OCI-LY7 (cell line): ENCODE results near the gene IGF2BP1. TPM values are rescaled to one million over a fixed set of nuclear protein-coding genes. Genes with fewer than 3 reads are reported as not detected.

Source experiments
- BruUV-seq: library from RNA; stranded (reverse); fragments of 400-500 nt; replicated peaks from 2 replicates; lab custom pipeline; 2021; lab: Mats Ljungman, UMichigan
- CTCF ChIA-PET: fragments of 300-600 bp; sonication (Branson Sonifier 250); formaldehyde crosslinking; loops from one replicate; lab custom pipeline; 2022; ENCODE audit warnings: antibody characterized with exemption; ENCODE audit not compliant: unreplicated experiment; lab: Charles Lee
- POLR2A ChIA-PET: fragments of 300-600 bp; sonication (Branson Sonifier 250); formaldehyde crosslinking; loops from one replicate; lab custom pipeline; 2022; ENCODE audit warnings: antibody characterized with exemption; lab: Charles Lee
- DNase-seq: peaks from one replicate; pipeline ENCODE4 v3.0.0-alpha.2; 2015; ENCODE audit warnings: low spot score
- H2AFZ ChIP-seq: fragments of 200-600 bp; sonication (generic), shearing (Covaris generic); 2 replicates; pipeline ENCODE4 v1.6.1; 2014; ENCODE audit warnings: mild to moderate bottlenecking, antibody characterized with exemption, low read length, moderate library complexity
- H3K27ac ChIP-seq: fragments of 200-600 bp; sonication (generic); 2 replicates; pipeline ENCODE4 v1.5.1; 2014; ENCODE audit warnings: mixed run types, low read depth, mild to moderate bottlenecking, moderate library complexity, low read length, inconsistent platforms; ENCODE audit not compliant: poor library complexity, severe bottlenecking
- H3K36me3 ChIP-seq: fragments of 200-600 bp; sonication (generic); 2 replicates; pipeline ENCODE4 v1.6.1; 2014; ENCODE audit warnings: mild to moderate bottlenecking, antibody characterized with exemption, low read length, moderate library complexity, mixed read lengths; ENCODE audit not compliant: insufficient read depth
- H3K4me1 ChIP-seq: fragments of 200-600 bp; sonication (generic); 2 replicates; pipeline ENCODE4 v1.5.1; 2014; ENCODE audit warnings: mild to moderate bottlenecking, low read length; ENCODE audit not compliant: insufficient read depth, poor library complexity, severe bottlenecking
- H3K4me2 ChIP-seq: fragments of 200-600 bp; sonication (generic); 2 replicates; pipeline ENCODE4 v1.6.1; 2014; ENCODE audit warnings: mild to moderate bottlenecking, low read length
- H3K4me3 ChIP-seq: fragments of 200-600 bp; sonication (generic); 2 replicates; pipeline ENCODE4 v1.5.1; 2014; ENCODE audit warnings: mild to moderate bottlenecking, low read depth, low read length; ENCODE audit not compliant: poor library complexity, severe bottlenecking
- H3K79me2 ChIP-seq: fragments of 200-600 bp; sonication (generic); 2 replicates; pipeline ENCODE4 v1.6.1; 2016; ENCODE audit warnings: low read depth, mild to moderate bottlenecking, low read length, moderate library complexity, mixed read lengths; ENCODE audit not compliant: insufficient read depth
- H3K9me2 ChIP-seq: fragments of 200-600 bp; sonication (generic); 2 replicates; pipeline ENCODE4 v1.6.1; 2016; ENCODE audit warnings: mild to moderate bottlenecking, low read length, mixed read lengths; ENCODE audit not compliant: insufficient read depth
- H3K9me3 ChIP-seq: fragments of 200-600 bp; sonication (generic); 2 replicates; pipeline ENCODE4 v1.6.1; 2014; ENCODE audit warnings: mild to moderate bottlenecking, mixed run types, low read length, mixed read lengths
- H4K20me1 ChIP-seq: fragments of 200-600 bp; sonication (generic); 2 replicates; pipeline ENCODE4 v1.6.1; 2014; ENCODE audit warnings: mild to moderate bottlenecking, antibody characterized with exemption, low read length, moderate library complexity, mixed read lengths; ENCODE audit not compliant: insufficient read depth
- EZH2phosphoT487 ChIP-seq: fragments of 200-600 bp; sonication (generic); IDR thresholded peaks from 2 replicates; pipeline ENCODE4 v1.6.1; 2018; ENCODE audit warnings: low read depth, borderline replicate concordance, mild to moderate bottlenecking, mixed run types, antibody characterized with exemption, low read length, moderate library complexity, mixed read lengths
- intact Hi-C: fragments of 100-400 bp; cut with micrococcal nuclease; formaldehyde crosslinking; loops from one replicate; pipeline ENCODE4 v1.10.0; 2022; ENCODE audit not compliant: unreplicated experiment
- total RNA-seq, 2 experiments: library from RNA; depleted of rRNA in 1 of 2; stranded (reverse); fragments of >200 nt in 1 of 2; shearing (Covaris generic) in 1 of 2; gene quantifications; 2 replicates each; pipeline ENCODE4 v1.2.3, GENCODE V29; 2014 to 2022
- TF ChIP-seq, protein P1 (sequence below): fragments of 200-600 bp; sonication (generic); conservative IDR thresholded peaks from 2 replicates; pipeline ENCODE4 v1.5.1; 2014; ENCODE audit warnings: mild to moderate bottlenecking, antibody characterized with exemption, low read length, moderate library complexity, mixed read lengths

The IGF2BP1 gene
- total RNA-seq, 2 experiments from 2014 or later: 18.9 to 46.4 TPM

DNA sequence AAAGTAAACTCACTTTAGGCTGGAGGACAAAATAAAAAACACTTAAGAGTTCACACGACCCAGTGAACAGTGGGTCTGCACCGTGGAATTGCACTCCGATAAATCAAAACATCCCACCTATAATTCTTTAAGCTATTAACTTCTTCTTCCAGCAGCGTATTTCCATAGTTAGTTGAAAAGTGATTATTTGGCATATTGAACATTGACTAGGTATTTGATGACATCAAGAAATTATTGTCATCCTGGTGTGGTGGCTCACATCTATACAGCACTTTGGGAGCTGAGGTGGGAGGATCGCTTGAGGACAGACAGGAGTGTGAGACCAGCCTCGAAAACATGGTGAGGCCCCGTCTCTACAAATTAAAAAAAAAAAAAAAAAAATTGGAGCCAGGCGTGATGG, 23.4 kb downstream of the IGF2BP1 start:
- H3K27ac ChIP-seq: no peak overlapping the region
- peaks cover 47% of the 10 kb centered on the region for H3K79me2 ChIP-seq
- TF ChIP-seq, protein P1, sequence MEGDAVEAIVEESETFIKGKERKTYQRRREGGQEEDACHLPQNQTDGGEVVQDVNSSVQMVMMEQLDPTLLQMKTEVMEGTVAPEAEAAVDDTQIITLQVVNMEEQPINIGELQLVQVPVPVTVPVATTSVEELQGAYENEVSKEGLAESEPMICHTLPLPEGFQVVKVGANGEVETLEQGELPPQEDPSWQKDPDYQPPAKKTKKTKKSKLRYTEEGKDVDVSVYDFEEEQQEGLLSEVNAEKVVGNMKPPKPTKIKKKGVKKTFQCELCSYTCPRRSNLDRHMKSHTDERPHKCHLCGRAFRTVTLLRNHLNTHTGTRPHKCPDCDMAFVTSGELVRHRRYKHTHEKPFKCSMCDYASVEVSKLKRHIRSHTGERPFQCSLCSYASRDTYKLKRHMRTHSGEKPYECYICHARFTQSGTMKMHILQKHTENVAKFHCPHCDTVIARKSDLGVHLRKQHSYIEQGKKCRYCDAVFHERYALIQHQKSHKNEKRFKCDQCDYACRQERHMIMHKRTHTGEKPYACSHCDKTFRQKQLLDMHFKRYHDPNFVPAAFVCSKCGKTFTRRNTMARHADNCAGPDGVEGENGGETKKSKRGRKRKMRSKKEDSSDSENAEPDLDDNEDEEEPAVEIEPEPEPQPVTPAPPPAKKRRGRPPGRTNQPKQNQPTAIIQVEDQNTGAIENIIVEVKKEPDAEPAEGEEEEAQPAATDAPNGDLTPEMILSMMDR: no peak
- no peak for TF ChIP-seq EZH2phosphoT487
- no TSS peak for BruUV-seq
- no peaks in the 10 kb centered on the region for H3K9me2 ChIP-seq
- H3K9me3 ChIP-seq: no peaks in the 10 kb centered on the region
- peaks cover 29% of the 10 kb centered on the region; the same call in 1 of the 2 replicates for H3K36me3 ChIP-seq
- ChIA-PET CTCF (no interaction called here), POLR2A (interaction anchor here (0.6 kb wide), 1 partner anchor 9 kb away, joined by 3 read pairs; no protein-coding TSS in a partner anchor)
- no peak overlapping the region for H3K4me2 ChIP-seq
- H2AFZ ChIP-seq: no peak overlapping the region
- no peaks in the 10 kb centered on the region for H3K4me1 ChIP-seq
- H3K4me3 ChIP-seq: no peak overlapping the region
- intact Hi-C loops: no loop called here
- peaks cover 13% of the 10 kb centered on the region; the same call in 1 of the 2 replicates for H4K20me1 ChIP-seq
- DNase-seq: no peak

DNA sequence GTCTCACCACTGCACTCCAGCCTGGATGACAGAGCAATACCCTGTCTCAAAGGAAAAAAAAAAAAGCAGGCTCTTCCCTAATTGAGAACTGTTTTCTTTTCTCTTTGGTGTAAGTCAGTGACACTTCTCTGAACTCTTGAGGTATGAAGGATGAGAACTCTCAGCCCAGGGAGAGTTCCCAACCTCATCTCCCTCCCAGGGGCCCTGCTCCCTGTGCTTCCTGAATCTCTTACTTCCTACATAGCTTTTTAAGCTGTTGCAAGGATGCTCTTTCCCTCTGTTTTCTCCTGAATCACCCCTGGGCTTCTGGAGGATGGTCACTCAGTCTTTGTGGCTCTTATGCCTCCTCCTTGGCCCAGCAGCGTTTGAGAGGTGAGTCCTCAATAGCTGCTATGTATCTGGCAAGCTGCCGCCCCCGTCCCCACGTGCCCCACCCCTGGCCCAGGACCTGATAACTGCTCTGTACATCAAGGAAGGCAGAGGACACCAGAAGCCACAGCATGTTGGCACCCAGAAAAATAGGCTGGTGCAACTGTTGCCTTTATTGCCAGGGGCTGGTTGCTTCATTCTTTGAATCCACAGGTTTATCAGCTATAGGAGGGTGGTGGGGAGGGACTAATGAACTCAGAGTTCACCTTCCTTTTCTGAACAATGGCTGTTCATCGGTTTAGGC, 24.0 kb downstream of the IGF2BP1 start:
- Histone ChIP-seq H3K79me2 (peaks cover 42% of the 10 kb centered on the region), H3K4me2 (no peak overlapping the region), H2AFZ (no peak overlapping the region), H3K4me1 (no peaks in the 10 kb centered on the region), H3K9me2 (no peaks in the 10 kb centered on the region), H3K4me3 (no peak overlapping the region), H3K36me3 (peaks cover 25% of the 10 kb centered on the region; the same call in 1 of the 2 replicates), H4K20me1 (peaks cover 13% of the 10 kb centered on the region; the same call in 1 of the 2 replicates), H3K27ac (no peak overlapping the region), H3K9me3 (no peaks in the 10 kb centered on the region)
- no TSS peak for BruUV-seq
- TF ChIP-seq EZH2phosphoT487: no peak
- TF ChIP-seq, protein P1: no peak
- CTCF ChIA-PET: no interaction called here
- intact Hi-C loops: no loop called here
- no peak for DNase-seq
- POLR2A ChIA-PET: interaction anchor here (0.6 kb wide), 1 partner anchor 8 kb away, joined by 3 read pairs; no protein-coding TSS in a partner anchor

DNA sequence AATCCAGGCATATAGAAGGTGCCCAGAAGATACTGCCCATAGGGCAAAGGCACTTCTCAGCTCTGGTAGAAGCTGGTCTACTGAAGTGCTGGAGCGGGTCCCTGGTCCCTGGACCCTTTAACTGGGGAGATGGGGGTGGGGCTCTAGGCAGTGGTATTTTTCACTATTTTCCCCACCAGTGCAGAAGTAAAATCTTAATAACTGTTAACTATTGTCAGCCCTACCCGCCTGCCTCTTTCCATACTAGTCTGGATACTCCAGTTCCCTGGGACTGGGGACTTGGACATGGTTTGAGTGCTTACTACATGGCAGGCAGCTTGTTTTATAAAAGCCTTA, 24.6 kb downstream of the IGF2BP1 start:
- peaks cover 25% of the 10 kb centered on the region; the same call in 1 of the 2 replicates for H3K36me3 ChIP-seq
- H3K27ac ChIP-seq: no peak overlapping the region
- no peak for TF ChIP-seq EZH2phosphoT487
- TF ChIP-seq, protein P1: no peak
- H3K4me1 ChIP-seq: no peaks in the 10 kb centered on the region
- peaks cover 42% of the 10 kb centered on the region for H3K79me2 ChIP-seq
- no peaks in the 10 kb centered on the region for H3K9me2 ChIP-seq
- ChIA-PET POLR2A (no interaction called here), CTCF (no interaction called here)
- no peak overlapping the region for H3K4me3 ChIP-seq
- intact Hi-C loops: no loop called here
- H2AFZ ChIP-seq: no peak overlapping the region
- no peaks in the 10 kb centered on the region for H3K9me3 ChIP-seq
- no peak overlapping the region for H3K4me2 ChIP-seq
- DNase-seq: no peak
- peaks cover 13% of the 10 kb centered on the region; the same call in 1 of the 2 replicates for H4K20me1 ChIP-seq
- no TSS peak for BruUV-seq
